Measurements from ENCODE around the gene KRTAP20-4.

Gene KRTAP20-4

GRCh38 chr21:30620522-30620921 is at the start of gene KRTAP20-4:
TSS of gene KRTAP20-4 (plus strand) at chr21:30620627.
- DNase-seq, result no peak

GRCh38 chr21:30577766-30578165 is 42.7 kb upstream of the KRTAP20-4 start:
- DNase-seq, result no peak

- no peak for DNase-seq
These were observed 41.1 kb upstream of the KRTAP20-4 start for GRCh38 chr21:30579346-30579745.

GRCh38 chr21:30580132-30580531 is 40.3 kb upstream of the KRTAP20-4 start:
- DNase-seq, result no peak

DNA sequence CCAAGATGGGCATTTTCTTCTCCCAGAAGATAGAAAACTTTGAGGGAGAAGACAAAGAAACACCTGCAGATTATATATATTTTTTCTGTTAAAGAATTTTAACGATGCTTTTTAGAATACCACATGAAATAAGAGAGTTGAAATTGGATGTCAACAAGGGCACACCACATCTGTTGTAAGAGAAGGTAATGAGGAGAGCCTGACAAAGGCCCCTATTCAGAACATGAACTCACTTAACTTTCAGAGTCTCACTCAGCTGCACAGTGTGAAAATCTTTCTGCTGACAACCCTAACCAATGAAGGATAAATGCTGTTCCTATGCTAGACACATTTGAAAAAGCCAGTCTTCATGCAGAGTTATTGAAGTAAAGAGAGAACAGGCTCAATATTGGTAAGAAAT is 37.6 kb upstream of the KRTAP20-4 start:
- no peak for DNase-seq

DNA sequence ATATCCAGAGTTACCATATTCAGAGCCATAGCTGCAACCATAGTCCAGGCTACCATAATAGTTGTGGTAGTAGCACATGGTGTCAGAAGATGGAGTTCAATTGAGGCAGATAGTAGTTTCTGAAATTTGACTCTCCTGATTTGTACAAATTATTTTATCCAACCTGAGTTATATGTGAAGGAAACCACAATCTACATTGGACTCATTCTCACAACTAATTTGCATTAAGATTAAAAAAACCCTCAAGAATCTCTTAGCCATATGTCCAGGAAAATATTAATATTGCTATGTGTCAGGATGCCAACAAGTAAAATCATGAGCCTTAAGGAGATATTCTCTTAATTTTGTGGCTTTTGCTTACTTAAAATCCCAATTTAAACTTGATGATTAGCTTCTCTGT is 30.1 kb upstream of the KRTAP20-4 start, which contains the start of gene KRTAP22-2:
Gene KRTAP22-2, minus strand, starts transcription at position 101 of the 400 bp plus-strand sequence.
- no peak for DNase-seq

DNA sequence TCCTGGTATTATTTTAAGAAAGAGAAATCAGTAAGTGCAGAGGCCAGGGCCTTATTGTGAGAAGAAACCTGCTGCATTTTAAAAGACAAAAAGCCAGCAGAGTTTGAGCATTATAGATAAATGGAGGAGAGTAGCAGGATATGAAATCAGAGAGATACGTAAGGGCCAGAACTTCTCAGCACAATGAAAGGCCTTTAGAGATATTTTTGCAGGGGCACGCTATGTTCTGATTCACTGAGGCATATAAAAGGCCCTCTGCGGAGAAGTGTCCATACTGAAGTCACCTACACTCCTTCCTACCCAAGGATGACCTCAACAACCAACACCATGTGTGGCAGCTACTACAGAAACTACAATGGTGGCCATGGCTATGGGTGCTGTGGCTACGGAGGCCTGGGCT is 28.3 kb upstream of the KRTAP20-4 start, which contains the start of gene KRTAP6-3:
Gene KRTAP6-3, plus strand, starts transcription at position 301 of the 400 bp plus-strand sequence. Its CDS starts 6 bp downstream, at position 307.
- DNase-seq, result no peak

- no peak for DNase-seq
These were observed 21.6 kb upstream of the KRTAP20-4 start, which contains the start of gene KRTAP6-2 for GRCh38 chr21:30598802-30599201. TSS of gene KRTAP6-2 (minus strand) at chr21:30598902. CDS start at chr21:30598874, 28 bp downstream.

DNA sequence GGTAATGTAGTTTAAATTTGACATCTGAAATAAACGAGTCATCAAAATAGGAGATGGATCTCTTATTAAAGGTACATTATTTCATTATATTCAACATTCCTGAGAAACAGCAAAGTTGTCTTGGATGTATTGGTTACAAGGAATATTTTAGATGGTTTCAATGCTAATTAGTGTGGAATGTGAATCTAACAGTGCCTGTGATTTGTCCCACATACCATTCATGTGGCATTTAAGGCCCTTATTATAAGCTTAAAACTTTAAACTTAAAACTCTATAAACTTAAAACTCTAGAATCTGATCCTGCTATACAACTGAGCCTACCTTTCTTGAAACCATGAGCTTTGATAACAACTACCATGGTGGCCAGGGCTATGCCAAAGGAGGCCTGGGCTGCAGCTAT is 19.6 kb upstream of the KRTAP20-4 start, which contains the start of gene KRTAP22-1:
Gene KRTAP22-1, plus strand, starts transcription at position 301 of the 400 bp plus-strand sequence.
- no peak for DNase-seq

- no peak for DNase-seq
These were observed 14.5 kb upstream of the KRTAP20-4 start for GRCh38 chr21:30605968-30606367.

DNA sequence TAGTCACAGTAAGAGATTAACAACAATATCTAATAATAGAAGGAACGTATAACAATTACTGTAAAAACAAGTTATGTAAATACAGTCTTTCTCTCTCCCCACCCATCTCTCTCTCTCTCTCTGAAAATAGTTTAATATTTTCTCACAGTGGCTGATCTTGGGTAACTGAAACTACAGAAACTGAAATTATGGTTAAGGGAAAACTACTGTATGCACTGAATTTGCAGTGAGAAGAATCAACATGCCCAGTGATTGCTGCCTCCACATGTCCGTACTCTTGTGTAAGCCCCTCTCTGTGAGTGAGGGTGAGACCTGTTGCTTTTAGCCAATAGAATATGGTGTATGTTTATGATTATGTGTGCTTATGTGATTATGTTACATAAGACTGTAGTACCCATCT is 8.3 kb upstream of the KRTAP20-4 start:
- no peak for DNase-seq

DNA sequence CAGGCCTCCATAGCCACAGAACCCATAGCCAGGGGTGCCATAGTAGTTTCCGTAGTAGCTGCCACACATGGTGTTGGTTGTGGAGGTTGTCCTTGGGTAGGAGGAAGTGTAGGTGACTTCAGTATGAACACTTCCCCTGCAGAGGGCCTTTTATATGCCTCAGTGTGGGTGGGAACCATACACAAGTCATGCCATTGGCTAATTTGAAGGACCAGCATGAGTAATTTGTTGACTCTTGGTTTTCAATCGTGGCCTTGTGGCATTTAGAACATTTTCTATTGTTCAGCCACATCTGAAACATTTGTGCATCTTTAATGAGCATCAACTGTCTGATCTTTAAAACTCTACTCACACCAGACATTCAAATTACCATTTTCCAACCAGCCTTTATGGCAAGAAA is 6.6 kb upstream of the KRTAP20-4 start, which contains the start of gene KRTAP6-1:
Gene KRTAP6-1, minus strand, starts transcription at position 95 of the 400 bp plus-strand sequence. Its CDS starts 26 bp downstream, at position 69.
- DNase-seq, result no peak

GRCh38 chr21:30615199-30615598 is 5.2 kb upstream of the KRTAP20-4 start:
- no peak for DNase-seq

GRCh38 chr21:30616125-30616524 is 4.3 kb upstream of the KRTAP20-4 start, which contains the start of gene KRTAP20-1:
TSS of gene KRTAP20-1 (plus strand) at chr21:30616425. CDS start at chr21:30616455, 30 bp downstream.
- no peak for DNase-seq

DNA sequence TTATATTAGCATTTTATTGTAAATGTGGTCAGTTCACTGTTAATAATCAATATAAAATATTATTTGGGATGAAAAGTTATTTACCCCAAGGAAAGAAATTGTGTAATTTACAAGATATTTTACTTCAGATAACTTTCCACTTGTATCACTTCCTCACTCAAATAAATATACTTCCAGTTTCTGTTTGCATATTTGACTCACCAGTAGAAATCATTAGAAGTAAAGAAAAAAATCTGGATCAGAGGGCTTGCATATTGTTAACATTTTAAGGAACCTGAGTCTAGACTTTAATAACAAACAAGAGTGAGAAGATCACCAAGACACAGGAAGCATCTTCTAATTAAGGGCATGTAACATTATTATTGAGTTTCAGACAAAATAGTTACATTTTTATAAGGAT is 347 bp upstream of the KRTAP20-4 start:
- no peak for DNase-seq

- no peak for DNase-seq
These were observed 2.9 kb downstream of the KRTAP20-4 start for GRCh38 chr21:30623362-30623761.

- no peak for DNase-seq
These were observed 5.2 kb downstream of the KRTAP20-4 start for GRCh38 chr21:30625449-30626165.

DNA sequence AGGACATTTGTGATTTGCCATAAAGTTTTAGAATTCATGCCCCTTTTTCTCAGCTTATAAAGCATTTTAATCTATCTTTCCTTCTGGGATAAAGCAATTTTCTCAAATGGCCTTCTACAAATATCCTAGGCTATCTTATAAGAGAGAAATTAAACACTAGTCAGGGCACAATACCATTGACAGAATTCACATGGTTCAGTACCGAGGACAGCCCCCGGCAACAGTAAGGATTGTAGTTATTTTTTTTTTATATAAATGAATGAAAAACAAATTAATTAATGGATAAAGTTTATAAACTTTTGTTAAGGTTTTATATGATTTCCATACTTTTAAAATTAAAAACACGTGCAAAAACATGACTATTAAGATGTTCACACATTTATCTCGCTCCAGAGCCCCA is 7.7 kb downstream of the KRTAP20-4 start:
- DNase-seq, result no peak

DNA sequence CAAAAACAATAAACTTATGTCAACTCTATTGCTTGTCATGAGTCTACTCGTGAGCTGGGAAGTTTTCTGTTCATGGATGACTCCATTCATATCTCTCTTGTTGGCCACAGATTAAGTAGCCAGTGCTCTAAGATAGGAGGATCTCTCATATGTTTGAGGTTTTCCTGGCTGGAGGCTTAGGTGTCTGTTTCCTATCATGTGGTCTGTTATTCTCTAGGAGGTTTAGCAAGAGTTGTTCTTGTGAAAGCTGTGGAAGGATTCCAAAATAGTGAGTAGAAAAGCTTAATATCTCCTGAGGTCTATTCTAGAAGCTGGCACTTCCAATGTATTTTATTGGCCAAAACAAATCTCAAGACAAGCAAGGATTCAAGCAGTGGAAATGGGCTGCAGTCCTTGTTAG is 8.8 kb downstream of the KRTAP20-4 start:
- DNase-seq, result no peak

- DNase-seq, result no peak
These were observed 14.5 kb downstream of the KRTAP20-4 start, which contains the start of gene KRTAP20-2 for GRCh38 chr21:30634906-30635305. TSS of gene KRTAP20-2 (plus strand) at chr21:30635206. CDS start at chr21:30635264, 58 bp downstream.

DNA sequence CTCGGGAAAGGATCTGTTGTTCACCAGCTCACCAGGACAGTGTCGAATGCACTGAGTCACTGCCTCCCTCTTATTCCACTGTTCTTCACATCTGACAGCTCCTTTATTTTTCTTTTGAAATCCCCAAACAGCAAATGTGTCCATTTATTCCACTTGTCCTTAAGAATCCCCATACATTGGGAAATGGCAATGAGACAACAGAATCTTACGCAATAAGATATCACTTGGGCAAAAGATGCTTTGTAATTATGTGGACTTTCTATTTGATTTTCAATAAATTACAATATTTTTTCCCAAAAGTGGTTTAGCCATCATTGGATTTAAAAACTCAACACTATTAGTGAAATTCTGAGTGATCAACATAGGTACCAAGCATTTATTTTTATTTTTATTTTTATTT is 18.3 kb downstream of the KRTAP20-4 start:
- no peak for DNase-seq

DNA sequence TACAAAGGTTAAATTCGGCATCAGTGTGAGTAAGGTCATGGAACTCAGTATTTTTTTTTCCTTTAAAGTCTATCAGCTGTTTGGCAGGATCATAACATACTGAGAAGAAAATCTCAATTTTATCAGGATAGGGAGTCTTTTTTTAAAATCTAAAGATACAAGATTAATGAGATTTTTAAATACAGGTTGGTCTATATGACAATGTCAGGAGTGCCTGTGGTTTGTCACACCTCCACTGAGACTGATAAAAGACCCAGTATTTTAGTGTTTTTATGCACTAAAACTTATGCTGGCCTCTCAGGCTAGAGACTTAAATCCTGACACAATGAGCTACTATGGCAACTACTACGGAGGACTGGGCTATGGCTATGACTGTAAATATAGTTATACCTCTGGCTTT is 22.1 kb downstream of the KRTAP20-4 start, which contains the start of gene KRTAP20-3:
Gene KRTAP20-3, plus strand, starts transcription at position 301 of the 400 bp plus-strand sequence.
- DNase-seq, result no peak

DNA sequence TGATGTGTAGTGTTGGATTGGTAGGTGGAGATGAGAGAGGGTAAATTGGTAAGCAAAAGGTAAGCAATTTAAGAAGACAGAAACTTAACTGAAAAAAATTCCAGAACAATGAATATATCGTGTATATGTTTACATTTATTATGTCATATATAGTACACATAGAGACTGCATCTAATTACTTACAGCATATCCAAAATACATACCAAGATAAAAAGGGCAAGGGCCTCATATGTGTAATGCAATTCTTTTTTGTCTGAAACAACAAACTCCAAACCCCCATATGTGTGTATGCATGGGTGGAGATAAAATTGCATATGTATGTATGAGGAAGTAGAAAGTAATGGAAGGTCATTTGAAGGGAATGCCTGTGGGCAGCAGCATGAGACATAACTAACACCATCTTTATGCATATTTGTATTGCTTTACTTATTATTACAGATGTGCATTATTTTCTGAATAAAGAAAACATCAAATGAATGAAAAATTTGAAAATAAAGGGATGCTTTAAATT is 26.5 kb downstream of the KRTAP20-4 start:
- DNase-seq, result no peak

DNA sequence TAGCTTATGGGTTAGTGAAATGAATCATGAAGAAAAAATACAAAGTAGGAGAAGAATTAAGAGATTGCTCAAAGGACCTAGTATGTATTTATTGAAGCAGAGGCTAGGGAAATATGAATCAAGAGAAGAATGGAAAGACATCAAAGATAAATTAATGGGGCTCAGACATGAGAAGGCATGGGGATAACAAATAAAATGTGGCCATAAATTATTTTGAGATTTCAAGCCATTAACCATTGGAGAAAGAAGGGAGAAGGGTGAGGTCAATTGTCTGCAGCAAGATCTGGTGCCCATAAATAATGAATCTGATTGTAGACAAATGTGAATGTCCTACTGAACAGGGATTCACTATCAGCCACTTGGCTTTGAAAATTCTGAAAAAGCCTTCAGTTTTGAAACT is 32.5 kb downstream of the KRTAP20-4 start:
- no peak for DNase-seq
